B cell (primary cell): ENCODE measurements around the gene EMP1. TPM values are rescaled to one million over a fixed set of nuclear protein-coding genes. Genes with fewer than 3 reads are reported as not detected.

Experiments used
- ATAC-seq: fragments of 200-7000 bp; cut with Tn5 transposase; one replicate; pipeline ENCODE4 v1.10.0; 2021; ENCODE audit warnings: low read depth, mild to moderate bottlenecking, moderate number of reproducible peaks, moderate library complexity
- CTCF ChIA-PET: fragments of 350-600 bp; sonication (Branson Sonifier 250); formaldehyde crosslinking; loops from one replicate; lab custom pipeline; 2021; ENCODE audit warnings: antibody characterized with exemption, inconsistent platforms; lab: Charles Lee
- POLR2A ChIA-PET: fragments of 350-600 bp; sonication (Branson Sonifier 250); formaldehyde crosslinking; loops from one replicate; lab custom pipeline; 2021; ENCODE audit warnings: antibody characterized with exemption; lab: Charles Lee
- DNase-seq: peaks from one replicate; pipeline ENCODE4 v3.0.0; 2013
- H2AFZ ChIP-seq: 2 replicates; pipeline ENCODE4 v1.6.1; 2012; ENCODE audit warnings: mild to moderate bottlenecking, low read depth, low read length; ENCODE audit not compliant: insufficient read depth, poor library complexity, severe bottlenecking
- H3K27ac ChIP-seq, 2 donors: 1 replicate in 1 of 2; 2 replicates in 1 of 2; pipeline ENCODE4 v1.5.1; 2012 to 2013; ENCODE audit warnings: low read length in 2 of 2, mild to moderate bottlenecking in 2 of 2, moderate library complexity in 1 of 2
- H3K27me3 ChIP-seq, 4 experiments: fragments of 200-600 bp in 1 of 4; sonication (generic) in 1 of 4; replicated peaks in 1 of 4; 1 replicate in 2 of 4; 2 replicates in 2 of 4; pipeline versions ENCODE4 v1.6.1 to v1.7.0; 2013 to 2016; ENCODE audit warnings: low read length in 3 of 4, mild to moderate bottlenecking in 2 of 4, mixed read lengths in 1 of 4, moderate library complexity in 1 of 4; ENCODE audit not compliant: insufficient read depth in 4 of 4, control insufficient read depth in 3 of 4; ENCODE audit errors: control extremely low read depth in 1 of 4
- H3K36me3 ChIP-seq, 2 experiments: replicated peaks in 1 of 2; 1 replicate in 1 of 2; 2 replicates in 1 of 2; pipeline versions ENCODE4 v1.6.1 to v1.7.1; 2013; ENCODE audit warnings: low read length in 1 of 2; ENCODE audit not compliant: insufficient read depth in 2 of 2, control insufficient read depth in 1 of 2; ENCODE audit errors: control extremely low read depth in 1 of 2, extremely low read depth in 1 of 2
- H3K4me1 ChIP-seq, 2 donors: fragments of 200-600 bp in 1 of 2; sonication (generic) in 1 of 2; 1 replicate in 1 of 2; 2 replicates in 1 of 2; pipeline versions ENCODE4 v1.5.1 to v1.6.1; 2013 to 2017; ENCODE audit warnings: low read length in 2 of 2; ENCODE audit not compliant: control insufficient read depth in 2 of 2, insufficient read depth in 2 of 2
- H3K4me2 ChIP-seq: replicated peaks from 2 replicates; pipeline ENCODE3; 2012; ENCODE audit warnings: mild to moderate bottlenecking, low read depth, low read length; ENCODE audit not compliant: poor library complexity, severe bottlenecking
- H3K4me3 ChIP-seq, 5 experiments: fragments of 200-600 bp in 1 of 5; sonication (generic) in 1 of 5; 1 replicate in 3 of 5; 2 replicates in 2 of 5; pipeline versions ENCODE4 v1.5.1 to v1.7.0; 2011 to 2016; ENCODE audit warnings: low read length in 4 of 5, mild to moderate bottlenecking in 4 of 5, low read depth in 2 of 5, control low read depth in 1 of 5, moderate library complexity in 1 of 5; ENCODE audit not compliant: insufficient read depth in 1 of 5; ENCODE audit errors: control extremely low read depth in 1 of 5, extremely low read depth in 1 of 5
- H3K79me2 ChIP-seq: fragments of 200-600 bp; sonication (generic); one replicate; pipeline ENCODE4 v1.6.0; 2016; ENCODE audit warnings: low read length; ENCODE audit not compliant: control insufficient read depth, insufficient read depth
- H3K9ac ChIP-seq: fragments of 200-600 bp; sonication (generic); 2 replicates; pipeline ENCODE4 v1.6.1; 2017; ENCODE audit warnings: mild to moderate bottlenecking, low read length, moderate library complexity
- H3K9me3 ChIP-seq, 3 donors: one replicate each; pipeline versions ENCODE4 v1.6.1 to v1.7.1; 2013; ENCODE audit warnings: low read length in 2 of 3; ENCODE audit not compliant: control insufficient read depth in 2 of 3, insufficient read depth in 1 of 3; ENCODE audit errors: control extremely low read depth in 1 of 3
- H4K20me1 ChIP-seq: 2 replicates; pipeline ENCODE4 v1.6.0; 2012; ENCODE audit warnings: mild to moderate bottlenecking, low read length; ENCODE audit not compliant: insufficient read depth, control insufficient read depth, poor library complexity, severe bottlenecking
- H3K27ac Mint-ChIP-seq: one replicate; pipeline ENCODE4 v1.8.0; 2021; ENCODE audit warnings: mixed read lengths
- H3K27me3 Mint-ChIP-seq: one replicate; pipeline ENCODE4 v1.8.0; 2021; ENCODE audit warnings: mixed read lengths
- H3K4me1 Mint-ChIP-seq: one replicate; pipeline ENCODE4 v1.8.0; 2021; ENCODE audit warnings: mixed read lengths
- H3K4me3 Mint-ChIP-seq: one replicate; pipeline ENCODE4 v1.8.0; 2021; ENCODE audit warnings: mixed read lengths
- H3K9me3 Mint-ChIP-seq: one replicate; pipeline ENCODE4 v1.8.0; 2022; ENCODE audit warnings: mixed read lengths; ENCODE audit not compliant: insufficient read depth
- CTCF ChIP-seq: fragments of 200-600 bp; IDR thresholded peaks from one replicate; pipeline ENCODE4 v1.8.0; 2022; ENCODE audit warnings: antibody characterized with exemption, mild to moderate bottlenecking
- EZH2 ChIP-seq: IDR thresholded peaks from 2 replicates; pipeline ENCODE4 v1.6.1; 2012; ENCODE audit warnings: borderline replicate concordance, low read depth, mild to moderate bottlenecking, moderate library complexity, low read length; ENCODE audit not compliant: insufficient read depth, poor library complexity, severe bottlenecking
- WGBS: methylation state at CpG from one replicate; pipeline ENCODE4 v1.1.5; 2013; ENCODE audit warnings: missing lambda C conversion rate; ENCODE audit not compliant: insufficient coverage; 5-methylcytosine and 5-hydroxymethylcytosine counted together
- intact Hi-C: fragments of 100-400 bp; cut with micrococcal nuclease; formaldehyde crosslinking; loops from one replicate; pipeline ENCODE4 v1.10.0; 2022
- polyA plus RNA-seq: library from polyadenylated mRNA; depleted of rRNA; stranded (reverse); fragments of >200 nt; gene quantifications from 2 replicates; pipeline ENCODE4 v1.2.3, GENCODE V29; 2012
- total RNA-seq, 2 donors: library from RNA; stranded (reverse); fragments of 120-200 nt in 1 of 2; gene quantifications; 1 replicate in 1 of 2; 2 replicates in 1 of 2; pipeline versions ENCODE4 v1.2.3 to v1.2.4, GENCODE V29; 2013 to 2022

The EMP1 gene
- total and polyA plus RNA-seq, 2 donors (not counting 1 experiment from before 2014, with no cell fraction given) = 0.07 to 0.64 TPM

DNA sequence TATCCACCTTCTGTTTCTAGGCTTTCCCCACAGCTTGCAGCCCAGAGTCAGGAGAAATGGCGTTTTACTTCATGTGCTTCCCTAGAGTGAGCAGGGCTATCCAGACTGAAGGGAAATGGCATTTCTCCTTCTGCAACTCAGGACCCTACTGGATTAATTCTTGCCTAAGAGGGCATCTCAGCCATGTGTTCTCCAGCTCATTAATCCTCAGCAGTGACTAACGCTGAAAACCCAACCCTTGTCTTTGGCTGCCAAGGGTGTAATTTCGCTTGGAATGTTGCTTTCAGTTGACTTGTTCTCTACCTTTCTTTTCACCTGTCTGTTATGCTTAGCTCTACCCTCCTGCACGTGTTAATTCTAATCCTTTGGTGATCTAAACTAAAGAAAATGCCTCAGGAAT, 21.0 kb upstream of the EMP1 start:
- Histone ChIP-seq H3K36me3 (no peaks in the 10 kb centered on the region), H3K9ac (no peak overlapping the region), H3K4me1 (peaks cover 18 to 28% of the 10 kb centered on the region in 2 donors), H2AFZ (no peak overlapping the region), H3K9me3 (peaks cover 0 to 3% (median 0%) of the 10 kb centered on the region in 3 donors), H3K27me3 (peaks cover 0 to 25% (median 8%) of the 10 kb centered on the region in 4 experiments), H4K20me1 (no peaks in the 10 kb centered on the region), H3K27ac (no peak overlapping the region), H3K4me2 (no peak overlapping the region), H3K4me3 (no peak overlapping the region), H3K79me2 (no peaks in the 10 kb centered on the region)
- Mint-ChIP-seq H3K9me3 (no peaks in the 10 kb centered on the region), H3K27me3 (peaks cover 49% of the 10 kb centered on the region), H3K4me3 (no peak overlapping the region), H3K27ac (no peak overlapping the region), H3K4me1 (peaks cover 27% of the 10 kb centered on the region)
- intact Hi-C loops = no loop called here
- TF ChIP-seq CTCF = no peak
- ChIA-PET POLR2A (no interaction called here), CTCF (interaction anchor here (1.4 kb wide), 1 partner anchor 36 kb away, joined by 3 read pairs; no protein-coding TSS in a partner anchor)
- ATAC-seq = no peak
- no peak for DNase-seq
- 100% methylated on average over 3 of the region's 4 CpGs for WGBS

DNA sequence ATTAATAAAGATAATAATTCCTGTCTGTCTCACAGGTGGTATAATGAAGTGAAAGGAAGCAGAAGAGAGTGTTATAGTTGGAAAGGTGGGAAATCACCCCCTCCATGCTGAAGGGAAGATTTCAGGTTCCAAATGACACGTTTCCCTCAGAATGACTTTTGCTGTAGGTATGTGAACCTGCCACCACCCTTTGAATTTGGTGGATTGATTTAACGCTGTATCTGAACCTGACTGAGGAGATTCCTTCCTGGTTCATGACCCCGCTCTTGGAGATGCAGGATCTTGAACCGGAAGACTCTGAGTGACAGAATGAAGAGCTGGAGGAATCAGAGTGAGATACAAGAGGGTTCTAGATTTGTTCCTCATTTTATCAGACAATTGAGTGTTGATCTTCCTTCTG, 20.3 kb upstream of the EMP1 start:
- Histone ChIP-seq H4K20me1 (no peaks in the 10 kb centered on the region), H3K36me3 (no peaks in the 10 kb centered on the region), H3K27ac (no peak overlapping the region), H3K4me2 (no peak overlapping the region), H3K4me1 (peaks cover 18 to 28% of the 10 kb centered on the region in 2 donors), H3K9ac (no peak overlapping the region), H3K79me2 (no peaks in the 10 kb centered on the region), H3K27me3 (peaks cover 0 to 25% (median 8%) of the 10 kb centered on the region in 4 experiments), H3K9me3 (peaks cover 0 to 3% (median 0%) of the 10 kb centered on the region in 3 donors), H3K4me3 (no peak overlapping the region), H2AFZ (no peak overlapping the region)
- intact Hi-C loops = no loop called here
- no peaks in the 10 kb centered on the region for H3K9me3 Mint-ChIP-seq
- DNase-seq (no peak), ATAC-seq (no peak)
- H3K4me1 Mint-ChIP-seq = peaks cover 27% of the 10 kb centered on the region
- POLR2A ChIA-PET = no interaction called here
- WGBS = 97% methylated on average over 4 of the region's 4 CpGs
- H3K27me3 Mint-ChIP-seq = peaks cover 47% of the 10 kb centered on the region
- no peak overlapping the region for H3K4me3 Mint-ChIP-seq
- no peak for TF ChIP-seq EZH2
- TF ChIP-seq CTCF = no peak
- no peak overlapping the region for H3K27ac Mint-ChIP-seq
- CTCF ChIA-PET = no interaction called here
